Loucy (cell line): Measurements from ENCODE around the gene PRRC2C.
A peak's percentile ranks its signal among the peaks of the same experiment; 100 is the strongest.

ENCODE experiments used
- H2AFZ ChIP-seq: fragments of 200-600 bp; sonication (generic); 2 replicates; pipeline ENCODE4 v1.6.0; 2016; ENCODE audit warnings: antibody characterized with exemption, mild to moderate bottlenecking, low read length, moderate library complexity
- H3F3A ChIP-seq: fragments of 200-600 bp; 2 replicates; pipeline ENCODE4 v1.6.0; 2016; ENCODE audit warnings: antibody characterized with exemption, low read depth, mild to moderate bottlenecking
- H3K27me3 ChIP-seq: fragments of 200-600 bp; sonication (generic); 2 replicates; pipeline ENCODE4 v1.6.1; 2014; ENCODE audit warnings: low read length, mild to moderate bottlenecking; ENCODE audit not compliant: insufficient read depth, poor library complexity, severe bottlenecking
- H3K36me3 ChIP-seq: fragments of 200-600 bp; sonication (generic); 2 replicates; pipeline ENCODE4 v1.6.1; 2016; ENCODE audit warnings: low read length; ENCODE audit not compliant: insufficient read depth
- H3K4me1 ChIP-seq: fragments of 200-600 bp; sonication (generic); 2 replicates; pipeline ENCODE4 v1.5.1; 2014; ENCODE audit warnings: low read length, mild to moderate bottlenecking; ENCODE audit not compliant: insufficient read depth, poor library complexity, severe bottlenecking
- H3K4me2 ChIP-seq: fragments of 200-600 bp; sonication (generic); 2 replicates; pipeline ENCODE4 v1.6.0; 2014; ENCODE audit warnings: antibody characterized with exemption, low read length, low read depth, mild to moderate bottlenecking; ENCODE audit not compliant: poor library complexity, severe bottlenecking
- H3K4me3 ChIP-seq: fragments of 200-600 bp; sonication (generic); 2 replicates; pipeline ENCODE4 v1.5.1; 2014; ENCODE audit warnings: low read length, mild to moderate bottlenecking, mixed read lengths; ENCODE audit not compliant: poor library complexity, severe bottlenecking
- H3K79me2 ChIP-seq: fragments of 200-600 bp; sonication (generic); 2 replicates; pipeline ENCODE4 v1.6.1; 2014; ENCODE audit warnings: low read length; ENCODE audit not compliant: insufficient read depth
- H3K9ac ChIP-seq: fragments of 200-600 bp; sonication (generic); 2 replicates; pipeline ENCODE4 v1.6.0; 2014; ENCODE audit warnings: mild to moderate bottlenecking, low read depth, low read length, moderate library complexity; ENCODE audit not compliant: poor library complexity, severe bottlenecking
- H3K9me2 ChIP-seq: fragments of 200-600 bp; sonication (generic); replicated peaks from 2 replicates; pipeline ENCODE4 v1.6.1; 2016; ENCODE audit warnings: low read depth, low read length, mixed read lengths
- H3K9me3 ChIP-seq: fragments of 200-600 bp; sonication (generic); 2 replicates; pipeline ENCODE4 v1.6.1; 2014; ENCODE audit warnings: mild to moderate bottlenecking, antibody characterized with exemption, low read length, low read depth; ENCODE audit not compliant: insufficient read depth
- H4K20me1 ChIP-seq: fragments of 200-600 bp; sonication (generic); 2 replicates; pipeline ENCODE4 v1.6.0; 2014; ENCODE audit warnings: antibody characterized with exemption, low read length, mild to moderate bottlenecking; ENCODE audit not compliant: insufficient read depth, poor library complexity, severe bottlenecking
- CTCF ChIP-seq: fragments of 200-600 bp; sonication (generic); conservative IDR thresholded peaks from 2 replicates; pipeline ENCODE4 v1.5.1; 2014; ENCODE audit warnings: mild to moderate bottlenecking, antibody characterized with exemption, low read length
- EZH2phosphoT487 ChIP-seq: fragments of 200-600 bp; IDR thresholded peaks from 2 replicates; pipeline ENCODE4 v1.6.1; 2018; ENCODE audit warnings: antibody characterized with exemption, mild to moderate bottlenecking, moderate library complexity, borderline replicate concordance

The PRRC2C gene

GRCh38 chr1:171477804-171478203, 7.5 kb upstream of the PRRC2C start:
- H3K4me2 ChIP-seq = no peak overlapping the region
- H3F3A ChIP-seq = no peaks in the 10 kb centered on the region
- H3K27me3 ChIP-seq = no peaks in the 10 kb centered on the region
- H4K20me1 ChIP-seq = no peaks in the 10 kb centered on the region
- H3K9ac ChIP-seq = no peak overlapping the region
- H3K36me3 ChIP-seq = no peaks in the 10 kb centered on the region
- H3K4me1 ChIP-seq = peaks cover 9% of the 10 kb centered on the region
- H3K9me2 ChIP-seq = no peaks in the 10 kb centered on the region
- H2AFZ ChIP-seq = no peak overlapping the region
- H3K9me3 ChIP-seq = no peaks in the 10 kb centered on the region
- no peak for TF ChIP-seq CTCF
- TF ChIP-seq EZH2phosphoT487 = no peak
- H3K79me2 ChIP-seq = no peaks in the 10 kb centered on the region
- H3K4me3 ChIP-seq = no peak overlapping the region

- peaks cover 9% of the 10 kb centered on the region for H3K4me1 ChIP-seq
- no peaks in the 10 kb centered on the region for H3K9me2 ChIP-seq
- no peaks in the 10 kb centered on the region for H3K36me3 ChIP-seq
- no peaks in the 10 kb centered on the region for H4K20me1 ChIP-seq
- H3K4me2 ChIP-seq = peak overlapping the region; percentile 20
- H3F3A ChIP-seq = no peaks in the 10 kb centered on the region
- H2AFZ ChIP-seq = no peak overlapping the region
- no peaks in the 10 kb centered on the region for H3K79me2 ChIP-seq
- no peak overlapping the region for H3K4me3 ChIP-seq
- TF ChIP-seq EZH2phosphoT487 (no peak), CTCF (no peak)
- no peaks in the 10 kb centered on the region for H3K9me3 ChIP-seq
- H3K27me3 ChIP-seq = no peaks in the 10 kb centered on the region
- H3K9ac ChIP-seq = no peak overlapping the region
These were observed 5.3 kb upstream of the PRRC2C start for GRCh38 chr1:171480035-171480434.

- Histone ChIP-seq H4K20me1 (peaks cover 44% of the 10 kb centered on the region), H3K4me2 (peak overlapping the region; percentile 75), H2AFZ (peak overlapping the region; percentile 88), H3F3A (no peaks in the 10 kb centered on the region; the same call in 1 of the 2 replicates), H3K4me3 (peak overlapping the region; percentile 86), H3K27me3 (no peaks in the 10 kb centered on the region), H3K4me1 (peaks cover 37% of the 10 kb centered on the region), H3K36me3 (no peaks in the 10 kb centered on the region), H3K79me2 (peaks cover 45% of the 10 kb centered on the region), H3K9ac (peak overlapping the region; percentile 96), H3K9me2 (no peaks in the 10 kb centered on the region), H3K9me3 (no peaks in the 10 kb centered on the region)
- TF ChIP-seq EZH2phosphoT487 (no peak), CTCF (peak; percentile 86; the same call in 1 of the 2 replicates)
These were observed 463 bp upstream of the PRRC2C start for GRCh38 chr1:171484760-171485374.
